Measurements from ENCODE around the gene ARHGEF6.

The ARHGEF6 gene

DNA sequence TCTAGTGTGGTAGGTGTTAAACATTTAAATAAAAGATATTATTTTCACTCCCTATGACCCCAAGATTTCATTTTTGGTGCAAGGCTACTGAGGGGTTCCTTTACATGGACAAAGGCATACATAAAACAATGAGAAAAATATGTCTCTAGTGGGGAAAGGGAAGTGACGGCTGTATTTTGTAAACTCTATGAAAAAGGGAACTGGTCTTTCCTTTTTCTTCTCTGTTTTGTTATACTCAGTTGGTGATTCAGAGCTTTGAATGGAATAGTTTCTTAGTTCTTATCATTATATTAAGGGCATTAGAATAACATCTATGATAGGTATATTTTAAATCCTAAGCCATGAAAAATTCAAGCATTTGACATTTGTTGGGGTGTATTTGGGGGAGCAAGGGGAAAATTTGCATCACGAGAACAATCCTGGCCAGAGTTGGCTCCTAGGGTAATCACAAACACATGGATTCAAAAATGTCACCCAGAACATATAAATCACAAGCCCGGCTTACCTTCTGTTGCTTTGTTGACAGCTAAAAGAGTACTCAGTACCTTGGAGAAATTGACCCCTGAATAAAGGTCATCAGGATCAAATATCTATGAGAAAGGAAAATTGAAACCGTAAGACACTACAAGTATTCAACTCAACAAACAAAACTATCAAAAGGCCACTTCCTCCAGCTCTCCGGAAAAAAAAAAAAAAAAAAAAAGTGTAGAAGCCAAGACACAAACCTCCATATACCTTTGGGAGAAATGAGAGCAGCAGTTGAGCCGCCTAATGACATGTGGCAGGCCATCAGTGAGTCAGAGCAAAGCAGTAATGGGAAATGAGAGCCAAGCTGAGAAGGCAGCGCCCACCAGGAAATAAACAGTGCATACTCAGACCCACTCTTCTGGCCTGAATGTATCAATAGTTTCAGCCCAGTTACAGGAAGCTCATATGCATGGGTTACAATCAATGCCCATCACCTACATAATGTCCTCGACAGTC is 33.4 kb downstream of the ARHGEF6 start:
- no peak for DNase-seq

DNA sequence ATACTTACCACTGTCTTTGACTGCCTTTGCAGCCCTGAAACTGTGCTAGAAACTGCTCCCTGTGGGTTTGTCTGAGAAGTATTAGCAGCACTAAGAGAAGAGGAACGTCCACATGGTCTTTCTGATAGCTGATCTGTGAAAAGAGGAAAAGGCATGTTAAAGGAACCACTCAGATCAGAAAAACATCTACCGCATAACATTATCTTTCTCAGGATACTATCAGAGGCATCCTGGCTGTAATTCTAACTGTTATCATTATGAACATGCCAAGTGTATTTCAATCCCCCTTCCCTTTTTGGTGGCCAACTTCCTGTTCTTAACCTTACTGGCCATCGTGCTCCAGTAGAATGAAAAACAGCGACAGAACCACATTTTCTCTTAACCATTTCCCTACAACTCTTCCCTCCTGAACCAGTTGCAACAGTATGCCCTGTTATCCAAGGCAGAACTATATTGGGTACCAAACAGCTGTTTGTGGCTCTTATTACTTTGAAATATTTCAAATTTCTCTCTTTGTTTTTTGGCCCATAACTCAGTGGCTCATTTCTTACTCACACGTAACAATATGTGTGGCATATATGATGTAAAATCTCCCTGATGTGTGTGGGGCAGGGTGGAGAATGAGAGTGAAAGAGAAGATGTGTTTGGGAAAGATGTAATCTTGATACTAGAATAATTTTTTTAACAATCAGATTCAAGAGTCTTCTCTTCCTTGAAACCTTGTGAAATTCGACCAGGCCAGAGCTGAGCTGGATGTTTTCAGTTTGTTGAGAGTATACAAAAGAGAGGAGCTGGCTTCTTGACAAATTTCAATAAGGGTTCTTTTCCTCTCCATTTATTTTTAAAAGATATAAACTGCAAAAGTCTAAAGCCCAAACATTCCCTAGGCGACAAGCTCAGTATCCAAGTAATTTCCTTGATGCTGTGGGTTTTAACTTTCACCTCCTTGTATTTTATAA is 35.2 kb downstream of the ARHGEF6 start:
- DNase-seq: peak in 2 of 58 donors; percentile 1 to 2

DNA sequence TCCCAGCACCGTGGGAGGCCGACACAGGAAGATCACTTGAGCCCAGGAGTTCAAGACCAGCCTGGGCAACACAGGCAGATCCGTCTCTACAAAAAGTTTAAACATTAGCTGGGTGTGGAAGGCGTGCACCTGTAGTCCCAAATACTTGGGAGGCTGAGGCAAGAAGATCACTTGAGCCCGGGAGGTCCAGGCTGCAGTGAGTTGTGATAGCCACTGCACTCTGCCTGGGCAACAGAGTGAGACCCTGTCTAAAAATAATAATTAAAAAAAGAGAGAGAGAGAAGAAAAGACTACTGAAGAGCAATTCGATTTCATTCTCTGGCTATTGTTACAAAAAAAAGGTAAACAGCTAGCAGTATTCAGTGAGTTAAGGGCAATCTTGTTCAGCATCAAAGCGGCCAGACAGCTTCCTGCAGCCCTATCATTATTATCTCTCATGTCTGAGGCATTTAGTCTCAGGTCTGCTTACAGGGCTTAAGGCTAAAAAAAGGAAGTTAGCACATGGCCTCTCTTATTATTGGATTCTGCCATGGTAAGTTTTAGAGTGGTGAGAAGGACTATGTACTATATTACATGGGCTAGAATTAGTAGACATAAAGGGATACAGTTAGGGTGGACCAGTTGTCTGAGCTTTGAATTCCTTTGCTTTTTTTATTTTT is 37.9 kb downstream of the ARHGEF6 start:
- no peak for DNase-seq

DNA sequence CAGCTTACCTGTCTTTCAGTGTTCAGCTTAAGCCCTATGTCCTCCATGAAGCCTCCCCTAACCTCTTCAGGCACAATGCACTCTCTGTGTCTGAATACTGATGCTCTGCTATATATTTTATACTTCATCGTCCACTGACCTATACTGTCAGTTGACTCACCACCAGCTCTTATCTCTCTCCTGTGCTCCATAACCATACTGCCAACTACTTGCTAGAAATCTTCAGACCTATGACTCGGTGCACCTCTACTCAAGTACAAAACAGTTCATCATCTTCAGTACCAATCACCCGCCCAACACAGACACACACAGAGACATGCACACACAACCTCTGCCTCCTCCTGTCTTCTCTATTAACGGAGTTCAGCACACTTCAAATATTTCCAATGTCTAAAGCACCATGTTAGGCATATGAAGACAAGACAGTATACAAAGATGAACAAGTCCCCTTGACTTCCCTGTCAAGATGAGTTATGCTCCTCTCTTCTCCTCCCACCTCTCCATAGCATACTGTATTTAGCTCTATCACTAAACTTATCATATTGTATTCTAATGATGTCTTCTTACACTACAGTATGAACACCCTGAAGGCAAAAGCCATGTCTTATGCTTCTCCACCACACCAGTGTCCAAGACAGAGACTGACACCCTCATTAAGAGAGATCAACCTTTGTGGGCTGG is 42.5 kb downstream of the ARHGEF6 start:
- DNase-seq: no peak

DNA sequence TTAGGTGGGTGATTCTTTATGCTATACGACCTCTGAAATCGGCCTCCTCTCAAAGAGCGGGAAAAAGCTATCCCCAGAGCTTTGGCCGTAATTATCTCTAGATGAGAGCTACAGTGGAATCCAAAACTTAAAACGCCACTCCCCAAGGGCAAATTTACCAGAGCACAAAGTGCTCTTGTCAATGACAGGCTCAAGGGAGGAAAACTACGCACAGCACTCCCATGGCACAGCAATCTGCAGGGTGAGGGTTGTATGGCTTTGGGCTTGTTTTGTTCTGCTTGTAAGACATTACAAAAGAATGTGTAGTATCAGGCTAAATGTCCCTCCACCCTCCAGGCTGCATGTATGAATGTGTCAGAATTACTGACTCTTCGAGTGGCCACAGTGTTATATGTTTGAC is 44.0 kb downstream of the ARHGEF6 start:
- no peak for DNase-seq

DNA sequence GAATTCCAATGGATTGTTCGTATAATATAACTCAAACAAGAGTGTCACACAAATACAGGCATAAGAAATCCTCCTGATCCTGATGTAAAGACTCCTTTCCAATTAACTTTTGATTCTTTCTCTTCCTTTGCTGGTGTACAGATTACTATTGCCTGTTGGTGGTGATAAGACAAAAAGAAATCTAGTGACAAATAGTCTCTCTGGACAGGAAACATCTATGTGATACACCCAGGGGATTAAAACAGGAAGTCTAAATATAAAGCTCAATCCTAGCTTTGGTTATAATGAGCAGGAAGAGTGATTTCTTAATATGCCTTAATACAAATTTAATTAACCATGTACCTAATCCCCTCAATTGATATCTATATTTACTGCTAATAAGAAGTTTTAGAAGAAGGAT is 45.1 kb downstream of the ARHGEF6 start:
- no peak for DNase-seq

DNA sequence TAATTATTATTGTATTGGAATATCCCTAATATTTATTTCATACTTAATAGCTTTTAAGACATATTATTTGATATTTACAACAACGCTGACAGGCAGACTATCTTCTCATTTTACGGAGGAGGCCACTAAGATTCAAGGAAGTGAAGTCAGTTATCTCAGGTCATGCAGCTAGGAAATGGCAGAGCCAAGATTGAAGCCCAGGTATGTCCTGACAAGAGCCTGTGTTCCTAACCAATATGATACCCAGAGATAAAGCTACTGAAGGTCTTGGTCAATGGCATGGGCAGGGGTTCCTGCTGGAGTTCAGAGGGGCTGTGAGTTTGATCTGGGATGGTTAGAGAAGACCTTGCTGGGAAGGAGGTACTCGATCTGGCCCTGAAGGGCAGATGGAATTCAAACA is 47.1 kb downstream of the ARHGEF6 start:
- no peak for DNase-seq

DNA sequence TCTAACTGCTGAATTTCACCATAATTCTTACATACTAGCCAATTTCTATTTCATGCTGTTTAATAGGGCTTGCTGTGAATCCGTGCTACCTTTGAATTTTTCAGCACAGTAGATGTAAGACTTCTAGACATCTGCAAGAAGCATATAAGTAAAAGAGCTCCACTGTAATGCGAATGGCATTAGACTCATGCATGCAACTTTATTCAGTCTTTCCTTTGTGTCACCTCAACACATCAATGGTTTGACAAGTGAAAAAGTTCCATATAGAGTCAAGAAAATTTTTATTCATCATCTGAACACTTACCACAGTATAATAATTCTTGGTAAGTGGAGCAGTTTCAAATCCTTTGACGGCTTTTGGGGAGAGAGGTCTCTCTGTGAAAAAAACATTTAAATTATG is 48.9 kb downstream of the ARHGEF6 start:
- no peak for DNase-seq

DNA sequence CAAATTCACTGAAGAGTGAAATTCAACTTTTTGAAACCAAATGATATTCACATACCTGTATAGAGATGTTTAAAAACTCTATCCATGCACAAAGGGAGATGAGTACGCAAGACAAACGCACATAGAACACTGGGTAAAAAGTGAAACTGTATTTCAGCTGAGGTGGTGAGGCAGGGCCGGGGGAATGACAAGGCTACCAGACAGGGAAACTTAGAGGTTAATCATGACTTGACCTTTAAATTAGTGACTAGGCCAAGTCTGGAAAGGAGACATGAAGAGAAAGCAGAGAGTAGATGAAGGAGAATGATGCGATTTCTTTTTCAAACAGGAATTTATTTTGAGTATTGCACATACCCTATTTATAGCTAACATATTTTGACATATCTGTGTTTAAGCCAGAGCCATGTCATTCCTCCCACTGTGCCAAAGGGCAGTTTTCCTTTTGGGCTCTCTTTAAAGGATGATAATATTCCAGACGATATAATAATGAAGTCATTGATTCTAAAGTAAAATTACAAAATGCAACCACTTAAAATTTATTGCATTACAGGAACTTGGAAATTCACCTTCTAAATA is 49.4 kb downstream of the ARHGEF6 start:
- DNase-seq: no peak

DNA sequence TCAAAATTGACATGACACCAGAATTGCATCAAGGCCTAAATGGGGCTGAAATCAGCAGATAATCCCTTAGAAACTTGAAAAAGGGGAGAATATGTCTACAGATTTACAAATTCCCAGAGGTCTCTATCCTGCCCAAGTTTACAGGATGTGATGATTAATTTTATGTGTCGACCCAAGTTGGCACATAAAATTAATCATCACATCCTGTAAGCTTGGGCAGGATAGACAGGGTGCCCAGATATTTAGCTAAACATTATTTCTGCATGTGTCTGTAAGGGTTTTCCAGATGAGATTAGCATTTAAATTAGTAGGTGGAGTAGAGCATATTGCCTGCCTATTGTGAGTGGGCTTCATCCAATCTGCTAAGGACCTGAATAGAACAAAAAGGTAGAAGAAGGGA is 52.3 kb downstream of the ARHGEF6 start:
- DNase-seq: no peak

DNA sequence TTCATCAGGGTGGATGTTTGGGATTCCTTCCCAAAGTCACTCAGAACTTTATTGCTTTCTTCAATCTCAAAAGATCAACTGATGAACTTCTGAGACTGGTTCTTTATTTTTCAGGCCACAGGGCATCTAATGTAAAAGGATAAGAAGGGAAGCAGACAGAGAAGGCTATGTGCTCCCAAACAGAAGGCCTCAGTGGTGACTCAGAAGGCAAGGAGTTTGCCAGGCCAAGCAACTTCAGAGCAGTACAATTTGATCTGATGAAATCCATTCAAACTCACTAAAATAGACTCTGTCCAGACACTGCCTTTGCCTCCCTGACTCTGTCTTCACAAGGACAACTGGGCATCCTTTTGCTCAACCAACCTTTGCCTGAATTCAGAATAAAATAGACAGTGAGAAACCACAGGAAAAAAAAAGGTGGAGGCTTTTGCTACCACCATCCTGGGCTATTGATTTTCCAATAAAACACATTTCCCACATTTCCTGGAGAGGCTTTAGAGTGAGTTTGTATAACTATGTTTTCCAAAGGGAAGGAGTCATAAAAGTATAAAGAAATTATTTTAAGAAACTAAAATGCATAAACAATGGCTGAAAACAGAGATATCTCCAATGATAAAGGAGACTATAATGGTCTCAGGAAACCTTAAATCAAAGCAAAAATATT is 55.2 kb downstream of the ARHGEF6 start:
- DNase-seq: peak in 1 of 58 donors; percentile 7

DNA sequence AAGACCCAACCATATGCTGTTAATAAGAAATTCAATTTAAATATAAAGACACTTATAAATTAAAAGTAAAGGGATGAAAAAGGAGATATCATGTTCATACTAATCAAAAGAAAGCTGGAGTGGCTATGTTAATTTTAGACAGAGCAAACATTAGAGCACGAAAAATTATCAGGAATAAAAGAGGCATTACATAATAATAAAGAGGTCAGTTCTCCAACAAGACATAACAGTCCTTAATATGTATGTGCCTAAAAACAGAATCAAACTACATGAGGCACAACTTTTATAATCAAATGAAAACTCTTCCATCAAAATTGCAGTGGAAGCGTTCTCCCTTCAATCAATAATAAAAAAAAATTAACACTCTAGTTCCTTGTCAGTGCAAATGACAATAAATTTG is 62.6 kb downstream of the ARHGEF6 start:
- DNase-seq: no peak

DNA sequence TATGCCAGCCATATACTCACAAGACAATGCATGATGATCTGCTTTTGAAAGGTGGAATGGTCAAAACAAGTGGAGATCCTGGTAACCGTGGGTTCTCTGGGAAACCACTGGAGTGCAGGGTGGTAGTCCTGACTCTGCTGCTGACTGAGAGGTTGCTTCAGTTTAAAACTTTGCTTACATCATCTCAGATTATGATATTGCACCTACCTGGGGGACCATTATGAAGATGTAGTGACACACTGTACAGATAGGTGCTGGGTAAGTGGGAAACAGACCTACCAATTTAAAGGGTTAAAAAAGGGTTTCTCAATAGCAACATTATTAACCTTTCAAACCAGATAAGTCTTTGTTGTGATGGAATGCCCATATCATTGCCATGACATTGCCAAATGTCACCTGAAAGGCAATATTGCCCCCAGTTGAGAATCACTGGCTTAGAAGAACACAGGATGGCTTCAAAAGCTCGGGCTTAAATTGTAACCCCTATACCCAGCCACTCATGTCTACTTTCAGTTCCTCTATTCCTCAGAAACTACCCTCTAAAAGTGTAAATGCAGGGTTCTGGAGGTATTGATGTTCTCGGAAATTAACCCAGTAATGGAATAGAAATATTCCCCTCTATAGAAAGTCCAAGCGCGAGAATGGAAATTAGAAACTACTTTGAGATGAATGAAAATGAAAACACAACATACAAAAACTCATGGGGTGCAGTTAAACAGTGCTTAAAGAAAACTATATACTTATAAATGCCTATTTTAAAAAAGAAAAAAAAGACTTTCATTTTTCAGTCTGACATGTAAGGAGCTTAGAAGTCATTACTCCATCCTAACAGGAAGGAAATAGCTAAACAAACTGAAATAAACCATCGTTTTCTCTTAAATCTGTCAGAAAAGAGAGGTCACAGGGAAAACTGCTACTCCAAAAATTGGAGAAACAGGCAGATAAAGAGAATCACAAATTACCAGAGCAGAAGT is 65.8 kb downstream of the ARHGEF6 start:
- DNase-seq: no peak

DNA sequence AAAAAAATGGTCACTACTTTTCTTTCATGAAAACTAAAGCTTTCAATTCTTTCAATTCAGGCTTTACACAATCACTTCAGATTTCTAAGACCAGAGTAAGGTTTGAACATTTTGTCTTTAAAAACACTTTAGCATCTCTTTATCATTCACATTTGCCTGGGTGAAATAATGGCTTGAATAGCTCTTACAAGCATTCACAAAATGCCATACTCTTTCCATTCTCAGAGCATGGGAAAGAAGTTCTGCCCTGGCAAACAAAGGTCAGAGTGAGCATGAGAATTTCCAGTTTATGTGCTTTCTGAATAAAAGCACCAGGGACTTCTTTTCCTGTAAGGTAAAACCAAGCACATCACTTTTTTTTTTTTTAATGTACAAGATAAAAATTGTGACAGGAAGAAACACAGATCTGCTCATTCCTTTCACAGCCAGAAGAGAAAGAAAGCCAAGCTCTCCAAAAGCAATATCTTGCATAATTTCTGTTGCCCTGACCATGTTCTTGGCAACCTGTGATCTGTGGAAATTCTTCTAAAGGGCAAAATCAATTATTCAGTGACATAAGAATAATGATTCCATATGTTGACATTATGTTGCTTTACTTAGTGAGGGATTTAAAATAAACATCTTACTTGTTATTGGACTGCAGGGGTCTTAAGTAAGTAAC is 68.0 kb downstream of the ARHGEF6 start:
- DNase-seq: no peak

DNA sequence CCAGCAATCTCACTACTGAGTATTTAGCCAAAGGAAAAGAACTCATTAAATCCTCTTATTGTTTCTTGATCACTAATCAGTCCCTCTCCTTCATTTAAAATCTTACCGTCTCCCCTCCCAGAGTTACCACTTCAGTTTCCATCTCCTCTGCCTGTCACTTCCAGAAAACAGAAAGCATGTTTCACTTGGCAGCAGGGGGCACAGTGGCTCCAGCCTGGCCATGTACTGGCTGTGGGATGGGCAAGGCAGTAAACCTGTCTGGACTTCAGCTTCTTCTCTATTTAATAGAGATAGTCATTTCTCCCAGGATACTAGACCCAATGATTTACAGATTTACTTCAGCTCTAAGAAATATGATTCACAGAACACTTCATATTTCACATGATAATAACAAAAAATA is 69.6 kb downstream of the ARHGEF6 start:
- peak in 23 of 58 donors; percentile 0 to 19 (median 4) for DNase-seq

DNA sequence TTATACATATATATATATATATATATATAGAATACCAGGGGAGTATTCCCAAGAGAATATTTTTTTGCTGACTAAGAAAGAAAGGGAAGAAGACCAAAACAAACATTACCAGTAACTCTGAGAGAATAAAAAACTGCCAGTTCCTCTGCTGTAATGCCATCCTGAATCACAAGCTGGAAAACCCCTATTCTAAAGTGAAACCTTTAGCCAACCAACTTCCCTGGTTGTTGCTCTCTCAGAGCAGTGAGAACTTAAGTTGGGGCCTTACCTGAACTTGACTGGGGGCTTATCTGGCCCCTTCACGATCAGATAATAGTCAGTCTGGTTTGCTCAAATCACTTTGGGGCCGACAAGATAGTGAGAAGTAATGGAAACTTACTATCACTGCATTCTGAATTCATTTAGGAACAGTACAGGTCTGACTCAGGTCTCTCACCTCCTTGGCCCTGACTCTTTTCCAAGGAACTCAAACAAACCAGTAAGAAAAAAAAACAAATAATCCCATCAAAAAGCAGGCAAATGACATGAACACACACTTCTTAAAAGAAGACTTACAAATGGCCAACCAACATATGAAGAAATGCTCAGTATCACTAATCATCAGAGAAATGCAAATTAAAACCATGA is 70.3 kb downstream of the ARHGEF6 start:
- DNase-seq: no peak

DNA sequence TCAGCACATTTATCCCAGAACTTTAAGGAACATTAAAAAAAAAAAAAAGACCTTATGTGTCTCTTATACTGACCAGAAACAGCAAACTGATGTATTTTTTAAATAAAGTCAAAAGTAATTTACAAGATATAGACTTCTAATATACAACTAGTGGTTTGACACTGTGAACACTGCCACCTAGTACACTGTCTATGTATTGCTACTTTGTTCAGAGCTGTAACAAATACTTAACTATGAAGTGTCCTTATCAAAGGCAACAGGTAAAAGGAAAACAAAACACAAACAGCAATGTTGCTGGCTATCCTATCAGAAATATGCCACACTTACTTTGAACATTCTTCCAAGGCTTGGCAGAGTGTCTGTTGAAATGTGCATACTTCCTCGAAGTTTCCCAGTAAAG is 72.4 kb downstream of the ARHGEF6 start:
- no peak for DNase-seq

DNA sequence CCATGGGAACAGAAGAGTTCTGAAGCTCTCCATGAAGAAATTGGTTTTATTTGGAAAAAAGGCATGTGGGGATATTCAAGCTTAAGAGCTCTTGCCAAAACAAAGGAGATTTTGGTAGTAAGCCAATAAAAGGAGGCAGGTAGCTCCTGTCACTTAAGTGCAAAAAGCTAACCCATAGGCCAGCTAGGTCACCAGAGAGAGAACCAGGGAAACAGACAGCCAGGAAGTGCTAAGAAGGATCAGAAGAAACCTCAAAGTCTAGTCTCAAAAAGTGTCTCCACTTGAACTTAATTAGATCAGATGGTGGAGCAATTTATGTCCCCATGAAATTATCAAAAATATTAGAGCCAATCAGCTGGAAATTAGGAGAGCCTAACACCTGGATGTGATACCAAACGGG is 83.6 kb downstream of the ARHGEF6 start:
- no peak for DNase-seq
